ENCODE data around the gene POP5.

POP5 gene

GRCh38 chr12:120592121-120593049 is 11.2 kb upstream of the POP5 start:
- Histone ChIP-seq H3K4me3 (no peak overlapping the region), H3K27ac (no peak overlapping the region)
- no peak for TF ChIP-seq CTCF (IDR thresholded peaks at IDR 0.05)
- DNase-seq (ENCODE audit: low spot score) = no peak

- Histone ChIP-seq H3K27ac (no peak overlapping the region), H3K4me3 (no peak overlapping the region)
- DNase-seq (ENCODE audit: low spot score) = no peak
- no peak for TF ChIP-seq CTCF (IDR thresholded peaks at IDR 0.05)
These were observed 9.7 kb upstream of the POP5 start for GRCh38 chr12:120590741-120591407.

- H3K27ac ChIP-seq = no peak overlapping the region
These were observed 8.0 kb upstream of the POP5 start for GRCh38 chr12:120588948-120589930.

GRCh38 chr12:120588371-120588770 is 7.2 kb upstream of the POP5 start:
- TF ChIP-seq CTCF (IDR thresholded peaks at IDR 0.05) = no peak
- H3K4me3 ChIP-seq = no peak overlapping the region
- DNase-seq (ENCODE audit: low spot score) = no peak
- H3K27ac ChIP-seq = no peak overlapping the region

More at GRCh38 chr12:120588948-120589930, 8.0 kb upstream of the POP5 start:
- no peak overlapping the region for H3K4me3 ChIP-seq
- no peak for TF ChIP-seq CTCF (IDR thresholded peaks at IDR 0.05)
- DNase-seq (ENCODE audit: low spot score) = no peak

GRCh38 chr12:120586860-120587259 is 5.7 kb upstream of the POP5 start:
- Histone ChIP-seq H3K27ac (no peak overlapping the region), H3K4me3 (no peak overlapping the region)
- no peak for TF ChIP-seq CTCF (IDR thresholded peaks at IDR 0.05)
- no peak for DNase-seq (ENCODE audit: low spot score)

- Histone ChIP-seq H3K27ac (no peak overlapping the region), H3K4me3 (no peak overlapping the region)
- no peak for DNase-seq (ENCODE audit: low spot score)
- no peak for TF ChIP-seq CTCF (IDR thresholded peaks at IDR 0.05)
These were observed 5.0 kb upstream of the POP5 start for GRCh38 chr12:120586206-120586605.
